Transverse colon (tissue), 3 donors: ENCODE data around the gene MANBA.

ENCODE experiments used
- CTCF ChIP-seq, 5 experiments: fragments of 200-600 bp in 3 of 5; fragments of 450-650 bp in 2 of 5; sonication (generic) in 3 of 5; IDR thresholded peaks; 1 replicate in 2 of 5; 2 replicates in 3 of 5; pipeline ENCODE4 v1.5.1; 2016 to 2017; ENCODE audit warnings: antibody characterized with exemption in 5 of 5, inconsistent platforms in 3 of 5, mild to moderate bottlenecking in 2 of 5, moderate library complexity in 1 of 5
- EP300 ChIP-seq: sonication (generic); formaldehyde crosslinking; IDR thresholded peaks from one replicate; pipeline ENCODE4 v1.6.1; 2017; ENCODE audit warnings: antibody characterized with exemption, low read depth
- POLR2A ChIP-seq: fragments of 450-650 bp; IDR thresholded peaks from one replicate; pipeline ENCODE4 v1.6.1; 2016; ENCODE audit warnings: antibody characterized with exemption, mild to moderate bottlenecking, moderate library complexity

DNA sequence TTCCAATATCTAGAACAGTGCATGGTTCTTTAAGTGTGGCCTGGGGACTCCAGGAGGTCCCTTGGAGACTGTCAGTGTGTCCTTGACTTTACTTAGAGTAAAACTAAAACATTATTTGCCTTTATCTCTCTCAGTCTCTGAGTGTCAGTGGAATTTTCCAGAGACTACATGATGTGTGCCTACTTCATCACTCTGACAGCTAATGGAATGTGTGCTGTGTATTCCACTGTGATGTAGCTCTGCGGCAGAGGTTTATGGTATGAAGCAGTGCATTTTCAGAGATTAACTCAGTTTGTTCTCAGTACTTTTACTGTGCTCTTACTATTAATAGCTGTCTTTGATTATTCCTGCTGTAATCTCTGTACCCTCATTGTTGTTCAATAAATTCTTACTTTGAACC is 85.6 kb downstream of the MANBA start:
- TF ChIP-seq CTCF (IDR thresholded peaks at IDR 0.05) = no peak
- TF ChIP-seq EP300 = no peak
- TF ChIP-seq POLR2A = no peak
